ENCODE measurements around the gene PARD3B. TPM values are rescaled to one million over a fixed set of nuclear protein-coding genes. Genes with fewer than 3 reads are reported as not detected.

PARD3B gene
- total and polyA plus RNA-seq, 10 of the 15 experiments (the other 5 are each of a cell fraction or from before 2014, with no cell fraction given), result 0.01 to 0.54 (median 0.07) TPM; not detected in 7

GRCh38 chr2:204750389-204750788, 205.1 kb downstream of the PARD3B start:
- ATAC-seq (no peak), DNase-seq (ENCODE audit: low read depth, low spot score) (no peak), FAIRE-seq (no peak)
- ChIA-PET SMC1A (ENCODE audit: uncharacterized antibody, unreplicated experiment) (no interaction called here), POLR2A (no interaction called here), RAD21 (ENCODE audit: unreplicated experiment) (no interaction called here), CTCF (interaction anchor here (1.1 kb wide), 1 partner anchor 23 kb away, joined by 3 read pairs; no protein-coding TSS in a partner anchor)
- in situ Hi-C loops (cut with MboI), result no loop called here
- no peaks in the 10 kb centered on the region for H4K20me1 ChIP-seq (ENCODE audit: control insufficient read depth, insufficient read depth)
- no peaks in the 10 kb centered on the region for H3K36me3 ChIP-seq (ENCODE audit: control insufficient read depth in 2 of 2, insufficient read depth in 2 of 2, low read length in 1 of 2)
- intact Hi-C loops (cut with micrococcal nuclease; ENCODE audit: unreplicated experiment), result no loop called here
- TF ChIP-seq TARDBP (IDR thresholded peaks at IDR 0.05; ENCODE audit: borderline replicate concordance) (no peak), MXI1 (IDR thresholded peaks at IDR 0.05; ENCODE audit: low read depth, low read length) (no peak), RAD51 (IDR thresholded peaks at IDR 0.05) (no peak), NBN (IDR thresholded peaks at IDR 0.05) (no peak)
- no peak overlapping the region for H3K27ac ChIP-seq (ENCODE audit: control insufficient read depth, insufficient read depth)
- H2AFZ ChIP-seq (ENCODE audit: control insufficient read depth, low read depth, low read length), result no peak overlapping the region
- WGBS (ENCODE audit: insufficient coverage, insufficient replicate concordance, low lambda C conversion rate, missing lambda C conversion rate), result 20% methylated on average over 4 of the region's 5 CpGs
- no peak overlapping the region for H3K9ac ChIP-seq (ENCODE audit: control insufficient read depth, insufficient read depth, low read length)
- no peaks in the 10 kb centered on the region for H3K4me1 ChIP-seq (ENCODE audit: control insufficient read depth, insufficient read depth, low read length)
- H3K27me3 ChIP-seq (replicated peaks in 1 of 2; ENCODE audit: control insufficient read depth in 2 of 2, insufficient read depth in 2 of 2, low read length in 1 of 2), result no peaks in the 10 kb centered on the region
- H3K9me3 ChIP-seq (replicated peaks; ENCODE audit: control insufficient read depth, insufficient read depth, low read length), result no peaks in the 10 kb centered on the region
- no peaks in the 10 kb centered on the region for H3K79me2 ChIP-seq (ENCODE audit: control insufficient read depth, insufficient read depth, low read length)
- no TSS peak for BruUV-seq (replicated peaks)
- H3K4me2 ChIP-seq (ENCODE audit: control insufficient read depth, insufficient read depth), result no peak overlapping the region
- H3K4me3 ChIP-seq, result no peak overlapping the region

- H3K27ac ChIP-seq (ENCODE audit: control insufficient read depth, insufficient read depth), result no peak overlapping the region
- no peaks in the 10 kb centered on the region for H3K9me3 ChIP-seq (replicated peaks; ENCODE audit: control insufficient read depth, insufficient read depth, low read length)
- SMC1A ChIA-PET (ENCODE audit: uncharacterized antibody, unreplicated experiment), result no interaction called here
- no peaks in the 10 kb centered on the region for H3K4me1 ChIP-seq (ENCODE audit: control insufficient read depth, insufficient read depth, low read length)
- H3K79me2 ChIP-seq (ENCODE audit: control insufficient read depth, insufficient read depth, low read length), result no peaks in the 10 kb centered on the region
- FAIRE-seq (no peak), ATAC-seq (no peak), DNase-seq (ENCODE audit: low read depth, low spot score) (no peak)
- RAD21 ChIA-PET (ENCODE audit: unreplicated experiment), result no interaction called here
- H3K4me3 ChIP-seq, result no peak overlapping the region
- in situ Hi-C loops (cut with MboI) (no loop called here), intact Hi-C loops (cut with micrococcal nuclease; ENCODE audit: unreplicated experiment) (no loop called here)
- BruUV-seq (replicated peaks), result no TSS peak
- no peaks in the 10 kb centered on the region for H3K36me3 ChIP-seq (ENCODE audit: control insufficient read depth in 2 of 2, insufficient read depth in 2 of 2, low read length in 1 of 2)
- H4K20me1 ChIP-seq (ENCODE audit: control insufficient read depth, insufficient read depth), result no peaks in the 10 kb centered on the region
- POLR2A ChIA-PET, result no interaction called here
- H2AFZ ChIP-seq (ENCODE audit: control insufficient read depth, low read depth, low read length), result no peak overlapping the region
- H3K4me2 ChIP-seq (ENCODE audit: control insufficient read depth, insufficient read depth), result no peak overlapping the region
- no peaks in the 10 kb centered on the region for H3K27me3 ChIP-seq (replicated peaks in 1 of 2; ENCODE audit: control insufficient read depth in 2 of 2, insufficient read depth in 2 of 2, low read length in 1 of 2)
- H3K9ac ChIP-seq (ENCODE audit: control insufficient read depth, insufficient read depth, low read length), result no peak overlapping the region
- CTCF ChIA-PET, result interaction anchor here (1.1 kb wide), 1 partner anchor 24 kb away, joined by 3 read pairs; no protein-coding TSS in a partner anchor
- TF ChIP-seq, protein P1, sequence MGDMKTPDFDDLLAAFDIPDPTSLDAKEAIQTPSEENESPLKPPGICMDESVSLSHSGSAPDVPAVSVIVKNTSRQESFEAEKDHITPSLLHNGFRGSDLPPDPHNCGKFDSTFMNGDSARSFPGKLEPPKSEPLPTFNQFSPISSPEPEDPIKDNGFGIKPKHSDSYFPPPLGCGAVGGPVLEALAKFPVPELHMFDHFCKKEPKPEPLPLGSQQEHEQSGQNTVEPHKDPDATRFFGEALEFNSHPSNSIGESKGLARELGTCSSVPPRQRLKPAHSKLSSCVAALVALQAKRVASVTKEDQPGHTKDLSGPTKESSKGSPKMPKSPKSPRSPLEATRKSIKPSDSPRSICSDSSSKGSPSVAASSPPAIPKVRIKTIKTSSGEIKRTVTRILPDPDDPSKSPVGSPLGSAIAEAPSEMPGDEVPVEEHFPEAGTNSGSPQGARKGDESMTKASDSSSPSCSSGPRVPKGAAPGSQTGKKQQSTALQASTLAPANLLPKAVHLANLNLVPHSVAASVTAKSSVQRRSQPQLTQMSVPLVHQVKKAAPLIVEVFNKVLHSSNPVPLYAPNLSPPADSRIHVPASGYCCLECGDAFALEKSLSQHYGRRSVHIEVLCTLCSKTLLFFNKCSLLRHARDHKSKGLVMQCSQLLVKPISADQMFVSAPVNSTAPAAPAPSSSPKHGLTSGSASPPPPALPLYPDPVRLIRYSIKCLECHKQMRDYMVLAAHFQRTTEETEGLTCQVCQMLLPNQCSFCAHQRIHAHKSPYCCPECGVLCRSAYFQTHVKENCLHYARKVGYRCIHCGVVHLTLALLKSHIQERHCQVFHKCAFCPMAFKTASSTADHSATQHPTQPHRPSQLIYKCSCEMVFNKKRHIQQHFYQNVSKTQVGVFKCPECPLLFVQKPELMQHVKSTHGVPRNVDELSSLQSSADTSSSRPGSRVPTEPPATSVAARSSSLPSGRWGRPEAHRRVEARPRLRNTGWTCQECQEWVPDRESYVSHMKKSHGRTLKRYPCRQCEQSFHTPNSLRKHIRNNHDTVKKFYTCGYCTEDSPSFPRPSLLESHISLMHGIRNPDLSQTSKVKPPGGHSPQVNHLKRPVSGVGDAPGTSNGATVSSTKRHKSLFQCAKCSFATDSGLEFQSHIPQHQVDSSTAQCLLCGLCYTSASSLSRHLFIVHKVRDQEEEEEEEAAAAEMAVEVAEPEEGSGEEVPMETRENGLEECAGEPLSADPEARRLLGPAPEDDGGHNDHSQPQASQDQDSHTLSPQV (IDR thresholded peaks at IDR 0.05), result no peak
- TF ChIP-seq NFYB (IDR thresholded peaks at IDR 0.05; ENCODE audit: insufficient read depth, low read depth, low read length), result no peak
- no peak for TF ChIP-seq BHLHE40 (IDR thresholded peaks at IDR 0.05; ENCODE audit: borderline replicate concordance in 1 of 2, low read depth in 2 of 2, low read length in 1 of 2)
- TF ChIP-seq CBFB (IDR thresholded peaks at IDR 0.05; ENCODE audit: low read depth), result no peak
- TF ChIP-seq, protein P2, sequence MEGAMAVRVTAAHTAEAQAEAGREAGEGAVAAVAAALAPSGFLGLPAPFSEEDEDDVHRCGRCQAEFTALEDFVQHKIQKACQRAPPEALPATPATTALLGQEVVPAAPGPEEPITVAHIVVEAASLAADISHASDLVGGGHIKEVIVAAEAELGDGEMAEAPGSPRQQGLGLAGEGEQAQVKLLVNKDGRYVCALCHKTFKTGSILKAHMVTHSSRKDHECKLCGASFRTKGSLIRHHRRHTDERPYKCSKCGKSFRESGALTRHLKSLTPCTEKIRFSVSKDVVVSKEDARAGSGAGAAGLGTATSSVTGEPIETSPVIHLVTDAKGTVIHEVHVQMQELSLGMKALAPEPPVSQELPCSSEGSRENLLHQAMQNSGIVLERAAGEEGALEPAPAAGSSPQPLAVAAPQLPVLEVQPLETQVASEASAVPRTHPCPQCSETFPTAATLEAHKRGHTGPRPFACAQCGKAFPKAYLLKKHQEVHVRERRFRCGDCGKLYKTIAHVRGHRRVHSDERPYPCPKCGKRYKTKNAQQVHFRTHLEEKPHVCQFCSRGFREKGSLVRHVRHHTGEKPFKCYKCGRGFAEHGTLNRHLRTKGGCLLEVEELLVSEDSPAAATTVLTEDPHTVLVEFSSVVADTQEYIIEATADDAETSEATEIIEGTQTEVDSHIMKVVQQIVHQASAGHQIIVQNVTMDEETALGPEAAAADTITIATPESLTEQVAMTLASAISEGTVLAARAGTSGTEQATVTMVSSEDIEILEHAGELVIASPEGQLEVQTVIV (IDR thresholded peaks at IDR 0.05; ENCODE audit: borderline replicate concordance, partially characterized antibody), result no peak
- no peak for TF ChIP-seq POLR2A (IDR thresholded peaks at IDR 0.05; ENCODE audit: low read depth, low read length)
- no peak for TF ChIP-seq MTA3 (IDR thresholded peaks at IDR 0.05; ENCODE audit: borderline replicate concordance, low read length)
- TF ChIP-seq MTA2 (IDR thresholded peaks at IDR 0.05; ENCODE audit: low read depth), result no peak
Observed at GRCh38 chr2:204751472-204751871, 206.2 kb downstream of the PARD3B start.
